Esophagus muscularis mucosa (tissue), 3 donors: ENCODE results near the gene AGPS.

Source experiments
- POLR2A ChIP-seq: fragments of 450-650 bp; IDR thresholded peaks from one replicate; pipeline ENCODE4 v1.6.1; 2017; ENCODE audit warnings: antibody characterized with exemption, moderate library complexity, mild to moderate bottlenecking, low read depth
- POLR2AphosphoS5 ChIP-seq, 2 donors: sonication (generic); formaldehyde crosslinking; IDR thresholded peaks; one replicate each; pipeline ENCODE4 v1.6.1; 2017; ENCODE audit warnings: antibody characterized with exemption in 2 of 2
- TF ChIP-seq, protein P1 (sequence below), 3 experiments: fragments of 200-600 bp in 2 of 3; fragments of 450-650 bp in 1 of 3; sonication (generic) in 2 of 3; IDR thresholded peaks; one replicate each; pipeline ENCODE4 v1.5.1; 2017 to 2019; ENCODE audit warnings: antibody characterized with exemption in 3 of 3, mild to moderate bottlenecking in 2 of 3, moderate library complexity in 1 of 3

DNA sequence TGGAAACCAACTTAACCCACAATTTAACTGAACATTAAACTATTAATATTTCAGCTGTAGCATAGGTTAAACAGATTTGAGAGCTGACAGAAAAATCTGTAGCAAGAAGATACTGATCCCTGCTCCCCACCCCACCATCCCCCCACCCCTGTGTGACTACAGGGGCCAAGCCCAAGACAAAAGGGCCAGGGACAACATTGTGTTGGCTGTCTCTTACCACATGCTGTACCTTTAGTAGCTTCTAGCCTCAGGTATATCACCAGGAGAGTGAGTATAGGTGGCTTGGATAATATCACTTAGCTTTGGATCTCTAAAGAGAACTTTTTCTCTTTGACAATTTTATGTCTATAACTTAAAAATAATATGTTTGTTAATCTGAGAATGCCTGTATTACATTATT is 140.7 kb downstream of the AGPS start:
- TF ChIP-seq POLR2A (no peak), POLR2AphosphoS5 (IDR thresholded peaks at IDR 0.05) (no peak)
- TF ChIP-seq, protein P1, sequence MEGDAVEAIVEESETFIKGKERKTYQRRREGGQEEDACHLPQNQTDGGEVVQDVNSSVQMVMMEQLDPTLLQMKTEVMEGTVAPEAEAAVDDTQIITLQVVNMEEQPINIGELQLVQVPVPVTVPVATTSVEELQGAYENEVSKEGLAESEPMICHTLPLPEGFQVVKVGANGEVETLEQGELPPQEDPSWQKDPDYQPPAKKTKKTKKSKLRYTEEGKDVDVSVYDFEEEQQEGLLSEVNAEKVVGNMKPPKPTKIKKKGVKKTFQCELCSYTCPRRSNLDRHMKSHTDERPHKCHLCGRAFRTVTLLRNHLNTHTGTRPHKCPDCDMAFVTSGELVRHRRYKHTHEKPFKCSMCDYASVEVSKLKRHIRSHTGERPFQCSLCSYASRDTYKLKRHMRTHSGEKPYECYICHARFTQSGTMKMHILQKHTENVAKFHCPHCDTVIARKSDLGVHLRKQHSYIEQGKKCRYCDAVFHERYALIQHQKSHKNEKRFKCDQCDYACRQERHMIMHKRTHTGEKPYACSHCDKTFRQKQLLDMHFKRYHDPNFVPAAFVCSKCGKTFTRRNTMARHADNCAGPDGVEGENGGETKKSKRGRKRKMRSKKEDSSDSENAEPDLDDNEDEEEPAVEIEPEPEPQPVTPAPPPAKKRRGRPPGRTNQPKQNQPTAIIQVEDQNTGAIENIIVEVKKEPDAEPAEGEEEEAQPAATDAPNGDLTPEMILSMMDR (IDR thresholded peaks at IDR 0.05): no peak
